GM19467 (cell line): ENCODE measurements around the gene RGL2.
A peak's percentile ranks its signal among the peaks of the same experiment; 100 is the strongest.

Source experiments
- ATAC-seq: cut with Tn5 transposase; IDR thresholded peaks from one replicate; pipeline ENCODE4 v1.9.1; 2021; ENCODE audit warnings: mild to moderate bottlenecking, moderate library complexity; ENCODE audit not compliant: unreplicated experiment

RGL2 gene

GRCh38 chr6:33317419-33317668 is 18.6 kb upstream of the RGL2 start:
- no peak for ATAC-seq

- ATAC-seq = no peak
Observed at GRCh38 chr6:33316603-33317418, 18.1 kb upstream of the RGL2 start.

GRCh38 chr6:33315793-33316602 is 17.3 kb upstream of the RGL2 start:
- ATAC-seq = no peak

- no peak for ATAC-seq
Observed at GRCh38 chr6:33314943-33315792, 16.4 kb upstream of the RGL2 start.

- ATAC-seq = no peak
Observed at GRCh38 chr6:33314515-33314942, 15.8 kb upstream of the RGL2 start.

GRCh38 chr6:33313709-33314514 is 15.2 kb upstream of the RGL2 start, which contains the start of gene TAPBP:
TSS of gene TAPBP (minus strand) at chr6:33314078. CDS start at chr6:33314041, 37 bp downstream.
- peak; percentile 34 for ATAC-seq

GRCh38 chr6:33313105-33313708 is 14.5 kb upstream of the RGL2 start:
- ATAC-seq = peak; percentile 1

- no peak for ATAC-seq
Observed at GRCh38 chr6:33312361-33313104, 13.8 kb upstream of the RGL2 start.

- ATAC-seq = no peak
Observed at GRCh38 chr6:33306356-33306755, 7.6 kb upstream of the RGL2 start.

- ATAC-seq = no peak
Observed at GRCh38 chr6:33305052-33305451, 6.3 kb upstream of the RGL2 start.

GRCh38 chr6:33304216-33304615 is 5.5 kb upstream of the RGL2 start:
- no peak for ATAC-seq

GRCh38 chr6:33301877-33302276 is 3.1 kb upstream of the RGL2 start:
- no peak for ATAC-seq

GRCh38 chr6:33299237-33299944 is 649 bp upstream of the RGL2 start:
- ATAC-seq = peak; percentile 66

- ATAC-seq = peak; percentile 2
Observed at GRCh38 chr6:33297956-33298772, 578 bp downstream of the RGL2 start.

GRCh38 chr6:33297406-33297955 is 1.3 kb downstream of the RGL2 start:
- no peak for ATAC-seq

GRCh38 chr6:33296797-33297405 is 1.8 kb downstream of the RGL2 start:
- no peak for ATAC-seq
